T-helper 2 cell (primary cell): Measurements from ENCODE around the gene DDX54.
"Not testable (repeated sequence)": the region's sequence is repeated elsewhere in the genome, so short reads cannot be mapped to it uniquely, and the experiment has no call there.

ENCODE experiments used
- DNase-seq, 5 experiments: peaks; one replicate each; pipeline versions ENCODE4 v3.0.0 to v3.0.0-alpha.2; 2012 to 2022

The DDX54 gene

DNA sequence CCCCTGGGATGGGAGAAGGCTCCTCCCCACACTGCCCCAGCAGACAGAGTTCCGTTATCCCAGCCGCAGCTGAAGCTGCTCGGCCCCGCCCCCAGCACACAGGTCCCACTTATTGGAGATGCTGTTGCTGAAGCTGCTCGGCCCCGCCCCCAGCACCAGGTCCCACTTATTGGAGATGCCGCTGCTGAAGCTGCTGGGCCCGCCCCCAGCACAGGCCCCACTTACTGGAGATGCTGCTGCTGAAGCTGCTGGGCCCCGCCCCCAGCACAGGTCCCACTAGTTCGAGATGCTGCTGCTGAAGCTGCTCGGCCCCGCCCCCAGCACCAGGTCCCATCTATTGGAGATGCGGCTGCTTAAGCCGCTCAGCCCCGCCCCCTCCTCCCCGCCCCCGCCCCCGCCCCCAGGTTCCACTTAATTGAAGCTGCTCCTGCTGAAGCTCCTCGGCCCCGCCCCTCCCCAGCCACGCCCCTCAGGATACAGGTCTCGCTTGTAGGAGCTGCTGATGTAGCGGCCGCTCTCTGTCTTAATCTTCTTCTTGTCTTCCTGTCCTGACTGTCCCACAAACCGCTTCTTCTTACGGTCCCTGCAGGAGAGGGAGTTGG lies 23.8 kb downstream of the DDX54 start:
- peak in 1 of 5 experiments; percentile 55 for DNase-seq

DNA sequence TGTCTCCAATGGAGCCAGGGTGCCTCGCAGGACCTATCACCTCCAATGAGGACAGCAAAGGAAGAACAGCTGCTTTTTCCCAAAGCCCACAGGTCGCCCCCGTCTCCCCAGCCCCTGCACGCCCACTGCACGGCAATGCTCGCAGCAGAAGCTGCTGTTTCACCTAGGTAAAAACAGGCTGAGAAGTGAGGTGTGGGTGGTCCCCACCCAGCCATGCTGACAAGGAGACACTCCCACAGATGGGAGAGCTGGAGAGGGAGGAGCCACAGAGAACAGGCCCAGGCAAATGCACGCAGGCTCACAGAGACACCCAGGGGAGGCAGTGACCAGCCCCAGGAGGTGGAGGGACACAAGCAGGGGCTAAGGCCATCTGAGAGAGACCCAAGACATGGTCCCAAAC lies 25.3 kb downstream of the DDX54 start:
- no peak for DNase-seq

DNA sequence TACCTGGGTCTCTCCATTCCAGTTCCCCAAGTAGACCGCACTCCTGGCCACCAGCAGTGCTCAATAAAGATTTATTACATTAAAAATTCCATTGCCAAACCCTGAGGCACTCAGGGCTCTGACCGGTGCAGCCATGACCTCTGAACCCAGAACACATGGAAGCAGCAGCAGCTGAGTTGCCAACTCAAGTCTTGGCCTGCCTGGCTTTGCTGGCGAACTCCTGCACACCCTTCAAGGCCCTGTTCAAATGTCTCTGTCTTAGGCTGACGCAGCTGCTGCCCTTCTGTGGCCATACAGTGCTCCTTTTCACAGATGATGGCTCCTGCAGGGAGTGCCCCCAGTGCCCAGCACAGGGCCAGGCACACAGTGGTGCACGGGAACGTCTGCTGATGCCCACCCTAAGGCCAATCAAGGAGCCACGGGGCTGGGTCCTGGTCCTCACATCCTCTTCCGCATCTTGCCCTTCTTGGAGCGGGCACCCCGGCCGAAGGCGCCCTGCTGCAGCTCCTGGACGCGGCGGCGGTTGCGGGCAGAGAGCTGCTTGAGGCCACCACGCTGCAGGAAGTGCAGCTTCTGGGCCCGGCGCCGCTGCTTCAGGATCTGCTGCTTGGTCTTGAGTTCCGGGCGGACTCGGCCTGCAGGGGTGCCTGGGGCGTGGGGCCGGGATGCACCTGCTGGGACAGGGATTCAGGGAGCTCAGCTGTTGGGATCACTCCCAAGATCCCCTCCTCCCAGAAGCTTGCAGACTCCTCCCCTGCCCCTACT lies 26.7 kb downstream of the DDX54 start:
- no peak for DNase-seq

DNA sequence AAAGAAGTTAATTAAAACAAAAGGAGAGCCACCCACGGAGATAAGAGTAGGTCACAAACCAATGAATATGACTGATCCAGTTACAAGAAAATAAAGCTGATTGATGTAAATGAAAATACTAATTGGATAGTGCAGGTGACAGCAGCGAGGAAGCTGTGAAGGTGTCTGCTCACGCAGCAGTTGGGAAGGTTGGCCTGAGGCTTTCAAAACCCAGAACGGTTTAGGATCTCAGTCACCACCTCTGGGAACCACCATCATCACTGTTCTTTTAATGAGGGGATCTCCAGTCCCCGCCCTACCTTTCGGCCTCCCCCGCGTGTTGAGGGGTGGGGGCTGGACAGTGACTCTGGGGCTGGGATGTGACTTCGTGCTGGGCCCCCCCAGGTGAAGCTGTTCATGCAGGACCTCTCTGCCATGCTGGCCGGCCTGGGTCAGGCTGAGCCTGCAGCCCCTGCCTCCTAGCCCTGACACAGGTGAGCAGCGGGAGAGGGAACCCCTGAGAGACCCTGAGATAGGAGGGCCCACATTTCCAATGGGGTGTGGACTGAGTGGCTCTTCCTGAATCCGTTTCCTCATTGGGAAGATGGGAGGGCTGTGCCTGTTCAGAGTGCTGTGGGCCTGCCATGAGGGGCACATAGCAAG lies 27.9 kb downstream of the DDX54 start:
- no peak for DNase-seq

DNA sequence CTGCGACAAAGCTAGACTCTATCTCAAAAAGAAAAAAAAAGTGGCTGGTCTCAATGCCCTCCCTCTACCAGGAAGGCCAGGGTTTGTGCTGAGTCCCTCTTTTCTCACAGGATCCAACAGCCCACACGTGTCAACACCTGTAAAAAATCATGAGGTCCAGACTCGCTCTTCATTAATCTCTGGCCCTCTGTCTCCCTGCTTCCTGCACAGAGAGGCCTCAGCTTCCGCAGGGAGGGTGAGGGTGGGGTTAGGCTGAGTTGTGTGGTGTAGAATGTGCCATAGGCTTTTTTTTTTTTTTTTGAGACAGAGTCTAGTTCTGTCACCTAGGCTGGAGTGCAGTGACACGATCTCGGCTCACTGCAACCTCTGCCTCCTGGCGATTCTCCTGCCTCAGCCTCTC lies 29.6 kb downstream of the DDX54 start:
- DNase-seq = no peak

DNA sequence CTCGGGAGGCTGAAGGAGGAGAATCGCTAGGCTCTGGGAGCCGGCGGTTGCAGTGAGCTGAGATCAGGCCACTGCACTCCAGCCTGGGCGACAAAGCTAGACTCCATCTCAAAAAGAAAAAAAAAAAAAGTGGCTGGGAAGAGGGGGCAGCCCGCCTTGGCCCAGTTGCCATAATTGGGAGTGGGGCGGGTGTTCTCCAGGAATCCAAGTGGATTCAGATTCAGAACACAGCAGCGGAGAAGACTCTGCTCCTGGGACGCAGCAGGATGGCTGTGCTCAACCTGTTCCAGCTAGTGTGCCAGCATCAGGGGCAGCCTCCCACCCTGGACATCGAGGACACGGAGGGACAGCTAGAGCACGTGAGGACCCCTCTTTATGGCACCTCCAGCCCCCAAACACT lies 30.2 kb downstream of the DDX54 start:
- DNase-seq = no peak

DNA sequence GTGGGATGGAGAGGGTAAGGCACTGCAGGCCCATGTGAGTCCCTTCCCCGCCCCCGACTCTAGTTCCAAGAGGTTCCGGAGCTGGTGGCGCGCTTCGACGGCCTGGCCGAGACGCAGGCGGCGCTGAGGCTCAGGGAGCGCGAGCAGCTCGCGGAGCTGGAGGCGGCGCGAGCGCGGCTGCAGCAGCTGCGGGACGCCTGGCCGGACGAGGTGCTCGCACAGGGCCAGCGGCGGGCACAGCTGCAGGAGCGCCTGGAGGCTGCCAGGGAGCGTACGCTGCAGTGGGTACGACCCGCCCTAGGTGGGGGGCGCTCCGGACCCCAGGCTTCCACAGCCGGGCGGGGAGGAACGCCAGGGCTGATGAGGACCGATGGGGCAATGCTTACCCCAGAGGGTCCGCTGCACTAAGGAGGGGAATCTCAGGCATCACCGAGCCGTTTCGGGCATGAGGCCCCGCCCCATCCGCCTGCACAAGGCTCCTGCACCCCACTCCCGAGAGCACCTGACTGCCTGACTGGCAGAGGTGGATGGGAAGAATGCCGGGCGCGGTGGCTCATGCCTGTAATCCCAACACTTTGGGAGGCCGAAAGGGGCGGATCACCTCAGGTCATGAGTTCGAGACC lies 30.8 kb downstream of the DDX54 start:
- peak in 1 of 5 experiments; percentile 34 for DNase-seq

DNA sequence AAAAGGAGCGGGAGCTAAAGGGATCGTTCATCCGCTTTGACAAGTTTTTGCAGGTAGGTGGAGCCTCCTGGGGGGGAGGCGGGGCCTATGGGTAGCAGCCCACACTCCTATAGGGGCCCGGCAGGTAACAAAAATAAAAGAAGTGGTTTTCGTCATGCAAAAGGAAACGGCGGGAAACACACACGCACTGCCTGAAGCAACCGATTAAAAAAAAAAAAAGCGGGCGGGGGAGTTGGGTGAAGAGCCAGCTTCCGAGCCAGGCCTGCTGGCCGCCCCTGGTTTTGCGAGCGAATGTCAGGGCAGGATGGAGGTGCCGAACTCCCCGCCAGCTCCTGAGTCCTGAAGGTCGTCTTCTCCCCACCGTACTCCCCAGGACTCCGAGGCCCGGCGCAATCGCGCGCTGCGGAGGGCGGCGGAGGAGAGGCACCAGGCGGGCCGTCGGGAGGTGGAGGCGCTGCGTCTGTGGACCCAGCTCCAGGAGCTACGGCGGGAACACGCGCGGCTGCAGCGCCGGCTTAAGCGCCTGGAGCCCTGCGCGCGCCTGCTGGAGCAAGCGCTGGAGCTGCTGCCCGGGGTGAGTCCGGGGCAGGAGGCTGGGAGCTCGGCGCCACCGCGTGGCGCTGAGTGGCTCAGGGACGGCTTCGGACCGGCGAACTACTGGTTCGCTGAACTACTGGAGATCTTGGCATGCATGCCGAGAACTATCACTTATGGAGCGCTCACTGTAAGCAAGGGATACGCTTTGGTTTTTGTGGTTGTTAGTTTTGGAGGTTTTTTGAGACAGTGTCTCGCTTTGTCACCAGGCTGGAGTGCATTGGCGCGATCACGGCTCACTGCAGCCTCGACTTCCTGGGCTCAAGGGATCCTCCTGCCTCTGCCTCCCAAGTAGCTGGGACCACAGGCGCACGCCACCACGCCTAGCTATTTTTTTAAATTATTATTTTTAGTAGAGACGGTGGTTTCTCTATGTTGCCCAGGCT lies 32.2 kb downstream of the DDX54 start:
- DNase-seq = peak in 4 of 5 experiments; percentile 22 to 73 (median 58)

DNA sequence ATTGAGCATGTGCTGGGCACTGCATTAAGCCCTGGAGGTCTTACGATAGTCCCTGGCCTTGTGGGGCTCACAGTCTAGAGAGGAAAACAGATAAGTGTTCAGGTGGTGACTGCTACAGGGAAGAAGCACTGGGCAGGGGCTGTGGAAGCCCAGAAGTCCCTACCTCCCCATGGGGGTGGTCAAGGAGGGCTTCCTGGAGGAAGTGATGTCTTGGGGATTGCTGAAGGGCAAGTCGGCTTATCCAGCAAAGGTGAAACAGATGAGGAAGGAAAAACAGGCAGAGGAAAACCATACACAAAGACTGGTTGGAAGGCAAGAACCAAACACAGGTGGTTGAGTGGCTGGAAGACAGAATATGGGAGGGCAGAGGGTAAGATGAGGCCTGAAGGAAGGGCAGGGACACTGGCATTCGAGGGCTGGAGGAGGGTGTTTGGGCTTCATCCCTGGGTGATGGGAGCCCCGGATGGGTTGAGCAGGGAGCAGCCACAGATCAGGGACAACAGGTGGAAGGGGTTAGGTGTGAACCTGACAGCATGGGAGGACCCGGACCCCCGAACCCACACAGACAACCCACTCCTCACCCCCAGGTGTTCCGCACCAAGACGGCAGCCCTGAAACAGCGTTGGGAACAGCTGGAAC lies 33.0 kb downstream of the DDX54 start:
- DNase-seq = no peak

DNA sequence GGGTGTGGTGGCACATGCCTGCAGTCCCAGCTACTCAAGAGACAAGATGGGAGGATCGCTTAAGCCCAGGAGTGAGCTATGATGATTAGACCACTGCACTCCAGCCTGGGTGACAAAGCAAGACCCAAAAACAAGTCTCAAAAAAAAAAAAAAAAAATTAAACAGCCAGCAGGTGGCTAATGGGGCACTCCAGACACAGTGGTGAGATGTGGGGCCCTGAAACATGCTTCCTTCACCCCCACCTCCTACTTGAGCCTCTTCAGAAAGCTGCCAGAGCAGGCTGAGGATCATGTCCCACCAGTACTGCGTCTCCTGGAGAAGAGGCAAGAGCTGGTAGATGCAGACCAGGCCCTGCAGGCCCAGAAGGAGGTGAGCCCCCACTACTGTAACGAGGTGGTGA lies 33.6 kb downstream of the DDX54 start:
- no peak for DNase-seq

DNA sequence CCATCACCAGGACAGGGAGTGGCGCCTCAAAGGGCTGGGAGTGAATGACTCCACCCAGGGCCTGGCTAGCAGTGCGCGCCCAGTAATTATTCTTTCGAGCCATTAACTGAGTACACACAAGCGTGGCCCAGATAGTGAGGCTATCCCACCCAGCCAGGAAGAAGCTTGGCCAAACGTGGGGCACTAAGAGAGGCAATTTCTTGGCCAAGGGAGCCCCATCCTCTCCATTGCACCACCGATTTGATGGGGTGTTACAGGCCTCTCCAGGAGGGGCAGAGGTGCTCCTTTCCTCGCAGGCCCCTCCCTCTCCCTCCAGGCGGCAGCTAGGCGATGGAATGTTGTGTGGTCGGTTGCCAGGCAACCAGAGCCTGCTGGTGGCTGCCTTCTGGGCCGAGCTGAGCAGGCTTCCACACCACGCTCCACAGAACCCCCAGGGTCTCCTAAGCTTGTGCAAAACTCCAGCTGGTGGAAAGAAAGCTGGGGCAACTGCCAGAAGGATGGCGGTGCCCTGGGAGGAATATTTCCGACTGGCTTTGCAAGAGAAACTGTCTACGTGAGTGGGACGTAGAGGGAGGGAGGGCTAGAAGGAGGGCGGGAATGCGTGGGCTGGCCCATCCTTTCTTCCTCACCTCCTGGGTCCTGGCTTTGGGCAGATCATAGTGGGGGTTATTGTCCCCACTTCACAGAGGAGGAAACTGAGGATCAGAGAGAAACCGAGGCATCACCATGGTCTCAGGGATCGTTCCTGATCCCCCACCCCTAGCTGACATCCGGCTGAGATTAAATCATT lies 35.7 kb downstream of the DDX54 start, which contains the start of gene CFAP73:
TSS of gene CFAP73 (plus strand) at position 364 of the 790 bp plus-strand sequence. CDS start at position 498, 134 bp downstream.
- DNase-seq = no peak

DNA sequence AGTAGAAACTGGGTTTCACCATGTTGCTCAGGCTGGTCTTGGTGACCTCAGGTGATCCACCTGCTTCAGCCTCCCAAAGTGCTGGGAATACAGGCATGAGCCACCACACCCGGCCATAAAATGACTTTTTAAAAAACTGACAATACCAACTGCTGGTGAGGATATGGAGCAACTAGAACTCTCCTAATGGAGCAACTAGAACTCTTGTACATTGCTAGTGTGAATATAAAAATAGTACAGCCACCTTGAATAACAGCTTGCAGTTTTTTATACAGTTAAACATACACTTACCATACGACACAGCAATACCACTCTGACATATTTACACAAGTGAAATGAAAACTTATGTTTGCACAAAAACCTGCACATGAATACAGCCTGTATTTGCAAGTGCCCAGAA lies 38.3 kb downstream of the DDX54 start:
- DNase-seq = no peak

DNA sequence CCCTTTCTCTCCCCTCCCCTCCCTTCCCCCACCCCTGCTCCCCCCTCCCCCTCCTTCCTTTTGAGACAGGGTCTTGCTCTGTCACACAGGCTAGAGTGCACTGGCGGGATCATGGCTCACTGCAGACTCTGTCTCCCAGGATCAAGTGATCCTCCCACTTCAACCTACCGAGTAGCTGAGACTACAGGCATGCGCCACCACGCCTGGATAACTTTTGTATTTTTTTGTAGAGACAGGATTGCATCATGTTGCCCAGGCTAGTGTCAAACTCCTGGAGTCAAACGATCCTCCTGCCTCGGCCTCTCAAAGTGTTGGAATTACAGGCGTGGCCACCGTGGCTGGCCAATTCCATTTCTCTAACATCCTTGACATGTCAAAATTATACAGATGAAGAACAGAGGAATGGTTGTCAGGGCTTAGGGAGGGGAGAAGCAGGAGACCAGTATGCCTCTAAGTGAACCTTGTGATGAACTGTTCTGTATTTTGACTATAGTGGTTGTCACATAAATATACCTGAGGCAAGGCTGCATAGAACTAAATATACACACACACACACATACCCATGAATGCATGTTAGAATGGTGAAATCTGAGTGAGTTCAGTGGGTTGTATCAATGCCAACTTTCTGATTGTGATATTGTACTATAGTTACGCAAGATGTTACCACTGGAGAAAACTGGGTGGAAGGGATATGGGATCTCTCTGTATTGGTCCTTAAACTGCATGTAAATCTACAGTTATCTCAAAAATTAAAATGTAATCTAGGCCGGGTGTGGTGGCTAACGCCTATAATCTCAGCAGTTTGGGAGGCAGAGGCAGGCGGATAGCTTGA lies 39.3 kb downstream of the DDX54 start:
- DNase-seq = no peak

DNA sequence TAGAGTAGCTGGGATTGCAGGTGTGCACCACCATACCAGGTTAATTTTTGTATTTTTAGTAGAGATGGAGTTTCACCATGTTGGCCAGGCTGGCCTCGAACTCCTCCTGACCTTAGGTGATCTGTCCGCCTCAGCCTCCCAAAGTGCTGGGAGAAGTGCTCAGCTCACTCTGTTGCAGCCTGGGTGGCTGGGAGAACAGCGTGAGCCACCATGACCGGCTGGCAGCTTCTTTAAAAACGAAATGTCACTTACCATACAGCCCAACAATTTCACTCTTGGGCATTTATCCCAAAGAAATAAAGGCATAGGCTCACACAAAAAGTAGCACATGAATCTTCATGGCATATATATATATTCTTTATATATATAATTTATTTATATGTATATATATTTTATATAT lies 40.5 kb downstream of the DDX54 start:
- no peak for DNase-seq

DNA sequence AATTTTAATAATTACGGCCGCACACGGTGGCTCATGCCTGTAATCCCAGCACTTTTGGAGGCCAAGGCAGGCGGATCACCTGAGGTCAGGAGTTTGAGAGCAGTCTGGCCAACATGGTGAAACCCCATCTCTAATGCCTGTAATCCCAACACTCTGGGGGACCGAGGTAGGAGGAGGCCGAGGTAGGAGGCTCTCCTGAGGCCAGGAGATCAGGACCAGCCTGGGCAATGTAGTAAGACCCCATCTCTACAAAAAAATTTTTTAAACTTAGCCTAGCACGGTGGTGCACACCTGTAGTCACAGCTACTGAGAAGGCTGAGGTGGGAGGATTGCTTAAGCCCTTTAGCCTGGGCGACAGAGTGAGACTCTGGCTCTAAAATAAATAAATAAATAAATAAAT lies 41.3 kb downstream of the DDX54 start:
- no peak for DNase-seq

DNA sequence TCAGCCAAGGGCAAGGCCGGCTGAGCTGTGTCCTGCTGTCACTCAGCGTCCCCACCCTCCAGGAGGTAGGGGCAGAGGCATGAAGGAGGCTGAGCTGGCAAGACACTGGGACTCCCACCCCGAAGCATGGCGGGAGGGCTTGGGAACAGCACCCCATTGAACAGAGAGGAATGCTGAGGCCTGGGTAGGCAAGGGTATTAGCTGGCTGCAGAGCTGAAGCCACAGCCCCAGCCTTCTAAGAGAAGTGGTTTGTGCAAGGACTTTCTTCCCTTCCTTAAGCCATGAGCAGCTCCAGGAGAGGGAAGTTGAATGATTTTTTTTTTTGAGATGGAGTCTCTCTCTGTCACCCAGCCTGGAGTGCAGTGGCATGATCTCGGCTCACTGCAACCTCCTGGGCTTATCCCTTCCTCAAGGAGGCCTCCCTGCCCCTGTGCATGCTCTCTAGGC lies 42.4 kb downstream of the DDX54 start:
- DNase-seq = no peak

DNA sequence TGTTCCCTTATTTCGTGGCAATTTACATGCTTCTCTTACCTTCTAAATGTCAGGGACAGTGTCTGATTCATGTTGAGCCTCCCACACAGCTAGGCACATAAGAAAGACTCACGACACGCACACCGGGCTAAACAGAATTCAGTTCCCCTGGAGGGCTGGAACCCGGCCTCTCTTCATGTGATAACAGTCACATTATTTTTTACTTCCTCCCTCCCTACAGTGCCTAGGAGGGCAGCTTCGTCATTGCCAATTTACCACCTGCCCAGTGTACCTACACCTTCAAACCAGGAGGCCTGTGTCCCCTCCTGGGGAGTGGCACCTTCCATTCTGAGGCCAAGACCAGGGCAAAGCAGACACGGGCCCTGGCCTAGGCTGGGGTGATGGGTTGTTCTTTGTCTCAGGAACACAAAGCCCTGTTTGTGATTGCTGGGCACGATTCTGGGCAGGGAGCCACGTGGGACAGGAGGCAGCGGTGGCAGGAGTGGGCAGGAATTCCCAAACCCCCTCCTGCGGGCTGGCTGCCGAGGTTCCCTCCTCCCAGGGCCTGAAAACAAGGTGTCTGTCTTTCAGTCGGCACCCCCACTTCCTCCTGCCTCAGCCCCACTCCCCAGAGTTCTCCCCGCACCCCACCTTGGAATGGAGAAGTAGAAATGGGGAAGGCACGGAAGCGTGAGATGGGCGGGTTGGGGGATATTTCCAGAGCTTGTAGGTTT lies 42.9 kb downstream of the DDX54 start:
- DNase-seq = no peak

DNA sequence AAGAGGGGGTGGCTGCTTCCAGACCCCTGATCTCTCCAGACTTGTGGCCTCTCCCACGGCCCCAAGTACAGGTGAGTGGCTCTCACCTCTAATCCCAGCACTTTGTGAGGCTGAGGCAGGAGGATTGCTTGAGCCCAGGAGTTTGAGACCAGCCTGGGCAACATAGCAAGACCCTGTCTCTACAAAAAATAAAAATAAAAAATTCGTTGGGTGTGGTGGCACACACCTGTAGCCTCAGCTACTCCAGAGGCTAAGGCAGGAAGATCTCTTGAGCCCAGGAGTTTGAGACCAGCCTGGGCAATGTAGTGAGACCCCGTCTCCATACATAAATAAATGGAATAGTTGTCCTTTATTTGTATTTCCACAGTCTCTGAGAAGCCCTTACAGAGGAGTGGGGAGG lies 43.6 kb downstream of the DDX54 start:
- DNase-seq = not testable (repeated sequence)

DNA sequence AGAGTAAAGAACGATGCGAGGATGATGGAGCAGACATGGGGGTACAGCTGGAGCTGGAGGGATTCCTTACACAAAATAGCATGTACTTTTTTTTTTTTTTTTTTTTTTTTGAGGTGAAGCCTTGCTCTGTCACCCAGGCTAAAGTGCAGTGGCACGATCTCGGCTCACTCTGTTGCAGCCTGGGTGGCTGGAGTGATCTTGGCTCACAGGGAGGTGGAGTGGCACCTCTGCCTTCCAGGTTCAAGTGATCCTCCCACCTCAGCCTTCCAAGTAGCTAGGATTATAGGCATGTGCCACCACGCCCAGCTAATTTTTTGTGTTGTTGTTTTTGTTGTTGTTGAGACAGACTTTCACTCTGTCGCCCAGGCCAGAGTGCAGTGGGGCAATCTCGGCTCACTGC lies 44.6 kb downstream of the DDX54 start:
- DNase-seq = no peak
